GM12801 (cell line): Measurements from ENCODE around the gene MRPL39.

Experiments used
- CTCF ChIP-seq: IDR thresholded peaks from one replicate; pipeline ENCODE4 v1.5.1; 2011; ENCODE audit warnings: control low read depth; ENCODE audit not compliant: insufficient read length; ENCODE audit errors: extremely low read depth

MRPL39 gene

GRCh38 chr21:25607151-25608043 lies at the start of gene MRPL39:
TSS of gene MRPL39 (minus strand) at chr21:25607481. CDS start at chr21:25607475, 6 bp downstream.
- TF ChIP-seq CTCF, result no peak

GRCh38 chr21:25656412-25656811 lies 49.1 kb upstream of the MRPL39 start:
- TF ChIP-seq CTCF, result no peak

- TF ChIP-seq CTCF, result no peak
These were observed 41.9 kb upstream of the MRPL39 start for GRCh38 chr21:25649146-25649545.

GRCh38 chr21:25647647-25648046 lies 40.4 kb upstream of the MRPL39 start:
- TF ChIP-seq CTCF, result no peak

- TF ChIP-seq CTCF, result no peak
These were observed 39.2 kb upstream of the MRPL39 start for GRCh38 chr21:25646474-25646873.

GRCh38 chr21:25643486-25643885 lies 36.2 kb upstream of the MRPL39 start:
- no peak for TF ChIP-seq CTCF

GRCh38 chr21:25640943-25641292 lies 33.6 kb upstream of the MRPL39 start:
- no peak for TF ChIP-seq CTCF
